ENCODE measurements around the gene SLC31A2.

Gene SLC31A2

GRCh38 chr9:113186137-113186755, 35.4 kb downstream of the SLC31A2 start:
- no peak for DNase-seq (ENCODE audit: low spot score)

- DNase-seq (ENCODE audit: low spot score), result peak; percentile 28
Observed at GRCh38 chr9:113187929-113188595, 37.3 kb downstream of the SLC31A2 start.

DNA sequence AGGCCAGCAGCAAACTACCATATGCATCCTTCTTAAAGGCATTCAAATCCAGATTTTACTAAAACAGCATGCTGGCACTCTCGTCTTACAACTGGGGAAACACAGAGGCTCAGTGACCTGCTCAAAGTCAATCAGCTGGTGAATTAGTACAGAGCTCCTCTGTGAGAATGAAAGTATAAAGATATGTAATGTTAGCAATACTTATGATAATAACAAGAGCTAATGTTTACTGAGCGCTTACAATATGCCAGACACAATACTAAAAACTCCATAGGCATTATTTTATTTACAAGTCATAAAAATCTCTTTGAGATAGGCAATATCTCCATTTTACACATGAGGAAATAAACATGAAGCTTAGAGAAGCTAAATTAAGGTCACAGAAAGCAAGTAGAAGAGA, 41.6 kb downstream of the SLC31A2 start:
- DNase-seq (ENCODE audit: low spot score), result no peak

DNA sequence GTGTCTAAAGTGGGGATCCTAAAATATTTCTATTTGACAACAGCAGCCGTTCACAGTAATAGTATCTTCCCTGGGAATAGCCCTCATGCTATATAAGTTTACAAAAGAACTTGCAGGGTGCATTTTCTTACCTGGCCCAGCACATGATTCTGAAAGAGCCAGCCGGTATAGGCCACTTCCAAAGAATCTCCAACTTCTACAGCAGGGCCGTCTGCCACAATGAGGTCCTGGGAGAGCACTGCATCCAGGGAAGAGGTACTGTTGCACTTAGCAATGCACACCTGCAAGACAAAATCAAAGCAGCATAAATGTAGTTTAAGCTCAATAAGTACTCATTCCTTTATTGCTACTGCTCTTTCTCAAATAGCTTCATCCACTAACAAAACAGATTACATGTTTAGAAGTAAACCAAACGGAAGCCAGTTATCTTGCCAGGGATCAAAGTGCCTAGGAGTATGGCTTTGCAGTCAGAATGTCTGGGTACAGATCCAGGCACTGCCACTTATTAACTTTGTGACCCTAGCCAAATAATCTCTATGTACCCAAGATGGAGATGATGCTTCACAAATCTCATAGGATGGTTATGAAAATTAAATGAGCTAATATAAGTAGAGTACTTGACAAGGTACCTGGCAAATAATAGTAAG, 49.0 kb downstream of the SLC31A2 start:
- no peak for DNase-seq (ENCODE audit: low spot score)

DNA sequence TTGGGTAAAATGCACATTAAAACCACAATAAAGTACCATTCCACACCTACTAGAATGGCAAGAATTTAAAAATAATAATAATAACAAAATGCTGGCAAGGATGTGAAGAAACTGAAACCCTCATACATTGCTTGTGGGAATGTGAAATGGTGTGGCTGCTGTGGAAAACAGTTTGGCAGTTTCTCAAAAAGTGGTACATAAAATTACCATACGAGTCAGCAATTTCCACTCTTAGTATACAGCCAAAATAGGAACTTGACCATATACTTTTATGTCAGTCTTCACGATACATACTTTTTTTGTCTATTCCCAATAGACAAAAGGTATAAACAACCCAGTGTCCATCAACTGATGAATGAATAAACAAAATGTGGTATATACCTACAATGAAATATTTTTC, 54.6 kb downstream of the SLC31A2 start:
- no peak for DNase-seq (ENCODE audit: low spot score)

GRCh38 chr9:113205861-113206260, 55.1 kb downstream of the SLC31A2 start:
- DNase-seq (ENCODE audit: low spot score), result no peak

GRCh38 chr9:113210815-113211214, 60.0 kb downstream of the SLC31A2 start:
- DNase-seq (ENCODE audit: low spot score), result no peak

Measured in LoVo (cell line).